Left renal cortex interstitium (tissue), 4 donors: ENCODE results near the gene KIF3A. TPM values are rescaled to one million over a fixed set of nuclear protein-coding genes. Genes with fewer than 3 reads are reported as not detected.
"Not testable (repeated sequence)": the region's sequence is repeated elsewhere in the genome, so short reads cannot be mapped to it uniquely, and the experiment has no call there.

Experiments
- DNase-seq, 4 donors: peaks; one replicate each; pipeline ENCODE4 v3.0.0-alpha.2; 2013; ENCODE audit warnings: low read depth in 4 of 4, low spot score in 2 of 4, missing footprints in 1 of 4
- polyA plus RNA-seq, 4 donors: library from polyadenylated mRNA; unstranded; fragments of 120-200 nt; gene quantifications; one replicate each; pipeline ENCODE4 v1.2.1, GENCODE V29; 2013; ENCODE audit not compliant: insufficient read length in 4 of 4

Gene KIF3A
- polyA plus RNA-seq, 4 donors = 14.5 to 36.4 (median 24.5) TPM

GRCh38 chr5:132733499-132734148 lies 3.7 kb downstream of the KIF3A start:
- DNase-seq = no peak

GRCh38 chr5:132729896-132730295 lies 7.5 kb downstream of the KIF3A start:
- no peak for DNase-seq

GRCh38 chr5:132725745-132726144 lies 11.6 kb downstream of the KIF3A start:
- DNase-seq = no peak

- DNase-seq = no peak
These were observed 18.6 kb downstream of the KIF3A start for GRCh38 chr5:132718544-132719312.

- no peak for DNase-seq
These were observed 22.7 kb downstream of the KIF3A start for GRCh38 chr5:132714456-132715307.

GRCh38 chr5:132708645-132709044 lies 28.7 kb downstream of the KIF3A start:
- DNase-seq = no peak

GRCh38 chr5:132704875-132705274 lies 32.5 kb downstream of the KIF3A start:
- no peak for DNase-seq

GRCh38 chr5:132695956-132696355 lies 41.4 kb downstream of the KIF3A start:
- no peak for DNase-seq

- no peak for DNase-seq
These were observed 44.7 kb downstream of the KIF3A start for GRCh38 chr5:132692632-132692967.

- DNase-seq = not testable (repeated sequence)
These were observed 45.4 kb downstream of the KIF3A start for GRCh38 chr5:132691755-132692631.

GRCh38 chr5:132690156-132690555 lies 47.2 kb downstream of the KIF3A start:
- DNase-seq = peak in 1 of 4 donors; percentile 11

- peak in 2 of 4 donors; percentile 12 to 28 for DNase-seq
These were observed 47.8 kb downstream of the KIF3A start for GRCh38 chr5:132689513-132689912.

- no peak for DNase-seq
These were observed 48.6 kb downstream of the KIF3A start for GRCh38 chr5:132688536-132689339.

- DNase-seq = no peak
These were observed 49.4 kb downstream of the KIF3A start for GRCh38 chr5:132687995-132688394.

- DNase-seq = no peak
These were observed 51.2 kb downstream of the KIF3A start for GRCh38 chr5:132686193-132686592.

- DNase-seq = no peak
These were observed 52.2 kb downstream of the KIF3A start for GRCh38 chr5:132684922-132685720.

GRCh38 chr5:132684491-132684890 lies 52.9 kb downstream of the KIF3A start:
- DNase-seq = no peak

- DNase-seq = no peak
These were observed 55.4 kb downstream of the KIF3A start for GRCh38 chr5:132681983-132682382.

GRCh38 chr5:132681476-132681831 lies 55.9 kb downstream of the KIF3A start:
- DNase-seq = no peak
